GM19035 (cell line): Measurements from ENCODE around the gene SHH.
A peak's percentile ranks its signal among the peaks of the same experiment; 100 is the strongest.
"Not testable (repeated sequence)": the region's sequence is repeated elsewhere in the genome, so short reads cannot be mapped to it uniquely, and the experiment has no call there.

ENCODE experiments used
- ATAC-seq: cut with Tn5 transposase; IDR thresholded peaks from one replicate; pipeline ENCODE4 v1.9.1; 2021; ENCODE audit not compliant: unreplicated experiment

Gene SHH

DNA sequence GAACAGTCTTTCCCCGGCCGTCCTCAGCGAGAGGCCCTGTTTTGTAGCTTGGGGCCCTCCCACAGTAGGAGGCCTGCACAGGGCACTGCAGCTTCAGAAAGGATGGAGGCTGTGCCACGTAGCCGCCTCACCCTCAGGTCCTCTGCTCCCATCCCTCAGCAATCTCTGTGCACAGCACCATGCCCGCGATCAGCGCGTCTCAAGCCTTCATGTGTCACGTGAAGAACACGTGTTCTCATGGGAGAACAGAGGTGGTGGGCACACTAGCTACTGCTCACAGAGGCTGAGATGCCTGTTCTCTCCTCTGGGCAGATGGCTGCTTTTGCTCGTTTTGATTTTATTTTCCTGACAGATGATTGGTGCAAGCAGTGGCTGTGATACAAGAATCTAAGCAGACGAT is 8.5 kb upstream of the SHH start:
- ATAC-seq: no peak

DNA sequence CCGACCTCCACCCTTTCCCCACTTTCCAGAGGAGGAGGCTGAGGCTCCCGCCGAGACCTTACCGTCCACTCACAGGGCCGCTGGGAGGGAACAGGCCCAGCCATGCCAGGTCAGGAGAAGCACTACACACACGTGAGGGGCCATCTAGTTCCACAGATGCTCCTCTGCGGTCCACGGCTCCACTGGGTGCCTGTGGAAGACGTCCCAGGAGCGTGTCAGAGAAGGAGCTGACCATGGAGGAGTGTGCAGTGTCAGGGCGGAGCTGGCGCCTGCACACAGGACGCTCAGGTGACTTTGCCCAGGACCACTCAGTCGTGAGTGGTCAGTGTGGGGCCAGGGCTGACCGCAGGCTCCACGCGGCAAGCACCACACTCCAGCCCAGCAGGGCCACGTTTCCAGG is 8.0 kb upstream of the SHH start:
- no peak for ATAC-seq

DNA sequence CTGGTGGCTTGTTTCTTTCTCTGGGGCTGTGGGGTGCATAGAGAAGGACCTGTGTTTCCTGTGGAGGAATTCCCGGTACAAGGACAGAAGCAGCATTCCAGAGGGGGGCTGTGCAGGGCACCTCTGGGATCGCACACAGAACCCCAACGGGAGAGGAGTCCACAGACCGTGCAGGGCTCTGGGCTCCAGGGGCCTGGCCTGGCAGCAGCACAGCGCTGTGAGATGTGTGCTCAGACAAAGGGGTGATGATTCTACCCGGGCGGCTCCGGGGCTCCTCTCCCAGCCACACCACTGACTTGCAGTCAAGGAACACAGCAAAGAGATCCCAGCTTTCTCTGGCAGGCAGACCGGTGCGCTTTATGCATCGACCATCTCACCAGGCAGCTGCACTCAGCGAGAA is 6.9 kb upstream of the SHH start:
- no peak for ATAC-seq

DNA sequence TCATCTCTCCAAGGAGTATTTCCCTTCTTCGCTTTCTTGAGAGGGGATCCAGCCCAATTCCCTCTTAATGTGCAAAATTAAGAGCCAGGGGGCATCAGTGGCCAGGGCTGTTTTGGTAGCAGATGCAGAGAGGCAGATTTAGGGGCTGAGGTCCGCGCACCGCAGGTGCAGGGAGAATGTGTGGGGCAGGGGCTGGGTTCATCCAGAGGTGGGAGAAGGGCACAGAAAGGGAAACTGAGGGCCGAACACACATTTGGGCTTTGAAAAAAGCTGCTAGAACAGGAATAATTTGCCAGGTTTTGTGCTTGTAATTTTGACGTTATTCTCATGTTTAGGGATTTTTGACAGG is 6.5 kb upstream of the SHH start:
- ATAC-seq: no peak

DNA sequence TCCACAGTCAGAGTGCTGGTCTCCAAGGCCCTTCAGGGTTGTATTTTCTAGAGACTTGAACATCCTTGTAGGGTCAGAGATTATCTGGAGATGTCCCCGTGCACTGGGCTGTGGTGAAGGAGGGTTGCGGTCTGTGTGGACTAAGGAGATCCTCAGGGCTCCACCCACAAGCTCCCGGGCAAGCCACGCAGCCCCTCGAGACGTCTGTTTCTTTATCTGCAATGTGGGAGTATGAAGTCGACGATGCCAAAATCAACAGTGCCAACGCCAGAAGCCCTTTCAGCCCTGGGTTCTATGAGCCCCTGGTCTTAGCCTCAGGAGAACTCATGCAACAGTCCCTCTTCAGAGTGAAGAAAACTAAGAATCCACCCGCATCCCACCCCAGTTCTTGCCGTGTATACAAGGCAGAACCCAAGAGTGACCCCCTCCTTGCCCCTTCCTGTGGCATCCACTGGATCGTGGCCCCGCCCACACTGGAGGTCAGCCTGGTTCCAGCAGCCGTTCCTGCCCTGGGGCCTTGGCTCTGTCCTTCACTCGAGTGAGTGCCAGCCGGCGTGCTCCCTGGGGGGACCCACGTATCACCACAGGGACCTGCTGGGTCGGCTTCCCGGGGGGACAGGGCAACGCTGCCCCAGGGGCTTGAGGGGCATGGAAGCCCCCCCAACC is 6.0 kb upstream of the SHH start:
- ATAC-seq: no peak

DNA sequence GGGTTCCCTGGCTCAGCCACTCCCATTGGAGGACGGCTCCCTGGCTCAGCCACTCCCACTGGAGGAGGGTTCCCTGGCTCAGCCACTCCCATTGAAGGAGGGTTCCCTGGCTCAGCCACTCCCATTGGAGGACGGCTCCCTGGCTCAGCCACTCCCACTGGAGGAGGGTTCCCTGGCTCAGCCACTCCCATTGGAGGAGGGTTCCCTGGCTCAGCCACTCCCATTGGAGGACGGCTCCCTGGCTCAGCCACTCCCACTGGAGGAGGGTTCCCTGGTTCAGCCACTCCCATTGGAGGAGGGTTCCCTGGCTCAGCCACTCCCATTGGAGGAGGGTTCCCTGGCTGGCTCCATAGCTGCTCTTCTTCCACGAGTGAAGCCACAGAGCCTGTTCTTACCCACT is 5.3 kb upstream of the SHH start:
- not testable (repeated sequence) for ATAC-seq

DNA sequence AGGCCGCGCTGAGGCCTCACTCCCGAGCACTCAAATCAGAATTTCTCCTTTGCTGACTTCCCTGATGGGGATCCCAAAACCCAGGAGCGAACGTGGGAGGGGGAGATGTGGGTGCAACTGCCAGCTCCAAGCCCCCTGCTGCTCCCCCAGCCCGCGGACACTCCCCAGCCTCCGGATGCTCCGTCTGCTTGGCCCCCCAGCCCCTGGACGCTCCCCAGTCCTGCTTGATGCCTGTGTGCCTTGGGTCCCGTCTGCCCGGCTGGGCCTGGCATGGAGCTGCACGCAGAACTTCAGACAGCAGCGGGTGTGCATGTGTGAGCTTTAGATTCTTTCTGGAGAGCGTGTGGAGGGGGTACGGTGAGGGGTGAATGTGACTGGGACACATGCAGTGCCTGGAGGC is 4.7 kb upstream of the SHH start:
- ATAC-seq: no peak

DNA sequence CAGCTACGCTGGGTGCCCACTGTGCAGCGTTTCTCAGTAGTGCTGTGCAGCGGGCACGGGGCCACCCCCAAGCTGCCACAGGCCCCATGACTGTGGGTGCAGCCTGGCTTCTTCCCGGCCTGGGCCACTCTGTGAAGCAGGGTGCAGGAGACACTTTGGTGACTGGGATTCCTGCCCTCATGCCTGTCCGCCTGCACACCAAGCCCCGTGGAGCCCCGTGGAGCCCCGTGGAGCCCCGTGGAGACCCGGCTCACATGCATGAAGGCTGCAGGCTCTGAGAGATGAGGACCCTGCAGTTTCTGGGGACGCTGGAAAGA is 3.9 kb upstream of the SHH start:
- ATAC-seq: no peak

DNA sequence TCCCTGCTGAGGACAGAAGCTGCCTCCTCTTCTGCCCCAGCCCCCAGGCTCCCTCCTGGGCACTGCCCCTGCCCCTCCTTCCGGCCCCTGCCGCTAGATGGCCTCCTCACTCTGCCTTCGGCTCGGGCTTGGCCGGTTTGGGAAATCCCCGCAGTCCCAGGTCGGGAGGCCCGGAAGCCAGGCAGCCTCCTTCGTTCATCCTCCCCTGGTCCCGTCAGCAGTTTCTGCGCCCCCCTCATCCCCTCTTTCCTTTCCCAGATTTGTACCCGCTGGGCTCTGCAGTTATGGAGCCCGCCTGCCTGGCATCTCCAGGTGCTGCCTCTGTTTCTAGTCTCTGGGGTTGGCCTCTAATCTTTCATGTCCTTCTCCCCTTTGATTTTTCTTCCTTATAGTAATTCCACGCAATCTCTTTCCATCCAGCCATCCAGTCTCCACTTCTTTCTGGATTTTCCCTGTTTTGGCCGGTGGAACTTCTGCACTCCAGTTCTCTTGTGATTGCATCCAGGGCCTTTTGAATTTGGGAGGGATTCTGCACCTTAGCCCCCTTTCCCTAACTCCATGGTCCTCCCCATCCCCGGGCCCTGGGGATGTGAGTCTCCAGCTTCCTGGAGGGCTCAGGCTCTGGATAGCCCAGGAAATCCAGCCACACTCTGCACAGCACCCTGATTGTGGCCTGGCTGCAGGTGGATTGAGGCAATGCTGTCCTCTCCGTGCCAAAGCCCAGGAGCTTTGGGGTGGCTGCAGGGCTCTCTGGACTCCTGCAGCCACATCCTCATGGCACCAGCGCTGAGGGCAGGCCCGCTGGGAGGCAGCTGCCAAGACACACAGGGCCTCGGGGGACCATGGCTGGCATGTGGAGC is 3.3 kb upstream of the SHH start:
- peak; percentile 83 for ATAC-seq

DNA sequence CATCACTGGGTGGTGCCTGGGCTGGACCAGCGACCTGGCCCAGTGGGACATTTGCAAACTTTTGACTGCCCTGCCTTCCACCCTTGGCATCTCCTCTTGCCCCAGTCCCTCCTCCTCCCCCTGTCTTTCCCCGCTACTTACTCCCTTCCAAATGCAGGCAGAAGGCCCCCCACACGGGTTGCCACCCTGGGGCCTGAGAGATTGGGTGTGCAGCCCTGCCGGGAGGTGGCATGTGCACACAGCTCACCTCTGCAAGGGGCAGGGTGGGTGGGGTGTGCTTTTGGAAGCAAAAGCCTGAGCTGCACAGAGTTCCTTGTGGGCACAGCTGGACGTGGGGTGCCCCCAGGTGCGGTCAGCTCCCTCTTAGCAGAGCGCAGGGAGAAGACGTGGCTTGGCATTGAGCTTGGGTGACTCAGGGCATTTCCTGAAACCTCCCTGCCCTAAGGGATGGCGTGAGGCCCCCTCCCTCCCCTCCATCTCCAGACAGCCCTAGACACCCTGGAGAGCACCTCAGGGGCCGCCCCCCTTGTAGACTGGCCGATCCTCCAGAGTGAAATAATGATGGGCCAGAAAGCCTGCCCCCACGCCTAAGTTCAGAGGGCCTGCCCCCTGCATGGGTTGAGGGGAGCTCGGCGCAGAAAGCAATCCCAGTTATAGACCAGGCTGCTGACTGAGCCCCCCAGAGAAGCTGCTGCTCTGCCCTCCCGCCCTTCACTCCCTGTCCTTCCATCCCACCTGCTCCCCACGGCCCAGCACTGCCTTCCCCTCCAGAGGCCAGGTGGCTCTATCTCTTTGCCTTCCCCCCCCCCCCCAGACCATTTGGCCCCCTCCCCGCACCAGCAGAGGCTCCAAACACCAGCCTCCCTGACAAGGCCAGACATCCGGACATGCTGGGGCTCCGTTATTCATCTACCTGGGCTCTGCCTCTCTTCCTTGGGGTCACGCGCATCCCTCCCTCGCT is 2.3 kb upstream of the SHH start:
- ATAC-seq: no peak

DNA sequence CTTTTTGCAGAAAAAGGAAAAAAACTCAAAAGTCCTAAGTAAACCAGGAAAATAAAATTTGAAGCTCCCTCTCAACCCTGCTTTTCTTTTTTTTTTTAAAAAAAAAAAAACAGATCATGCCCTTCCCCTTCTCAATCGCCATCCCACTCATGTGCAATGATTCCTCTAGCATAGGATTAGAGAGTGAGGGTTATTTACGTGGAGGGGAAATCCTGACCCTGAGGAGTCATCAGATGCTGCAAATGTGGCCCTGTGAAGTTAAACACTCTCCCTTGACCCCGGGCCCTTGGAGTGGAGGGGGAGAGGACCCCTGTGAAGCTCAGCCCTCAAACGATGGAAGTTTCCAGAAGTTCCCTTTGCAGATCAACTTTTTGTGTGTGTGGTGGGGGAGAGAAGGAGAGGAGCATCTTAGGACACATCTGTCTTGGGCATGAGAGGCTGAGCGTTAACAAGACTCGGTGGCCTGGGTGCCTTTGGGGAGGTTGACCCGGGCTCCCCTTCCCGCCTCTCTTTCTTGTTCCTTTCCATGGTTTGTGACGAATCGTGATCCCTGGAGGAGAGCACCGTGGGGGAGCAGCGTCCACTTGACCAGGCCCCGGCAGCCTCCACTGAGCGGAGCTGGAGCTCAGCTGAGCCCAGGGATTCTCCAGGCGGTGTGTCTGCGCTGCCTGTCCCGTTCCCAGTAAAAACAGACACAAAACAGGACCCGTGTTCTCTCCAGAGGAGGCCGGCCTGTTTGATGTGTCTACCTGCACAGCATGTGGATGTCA is 1.5 kb upstream of the SHH start:
- ATAC-seq: no peak

DNA sequence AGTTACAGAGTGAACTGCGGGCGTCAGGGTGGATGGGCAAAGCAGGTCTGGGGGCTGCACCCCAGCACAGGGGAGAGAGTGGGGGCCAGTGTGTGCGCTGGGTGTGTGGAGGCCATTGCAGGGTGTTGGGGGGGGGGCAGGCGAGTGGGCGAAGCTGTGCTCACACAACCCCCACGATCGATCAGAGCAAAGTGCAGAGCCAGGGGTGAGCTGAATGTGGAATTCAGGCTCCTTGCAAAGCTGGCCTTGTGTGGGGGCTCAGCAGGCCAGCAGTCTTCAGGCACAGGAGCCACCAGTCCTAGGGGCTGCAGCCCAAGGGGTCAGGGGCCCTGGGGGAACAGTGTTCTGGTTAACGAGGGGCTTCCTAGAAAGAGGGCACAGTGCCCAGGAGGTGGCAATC is 862 bp upstream of the SHH start:
- ATAC-seq: no peak

DNA sequence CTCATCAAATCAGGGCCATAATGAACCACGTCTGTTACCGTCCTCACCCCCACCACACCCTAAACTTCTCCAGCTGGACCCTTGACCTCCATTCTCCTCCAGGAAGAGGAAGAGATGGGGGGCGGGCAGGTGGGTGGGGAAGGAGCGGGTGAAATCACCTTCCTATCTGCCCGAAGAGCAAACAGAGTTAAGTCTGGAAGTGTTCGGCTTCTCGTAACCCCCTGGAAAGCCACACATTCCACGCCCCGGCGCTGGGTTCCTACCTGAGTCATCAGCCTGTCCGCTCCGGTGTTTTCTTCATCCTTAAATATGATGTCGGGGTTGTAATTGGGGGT is 736 bp downstream of the SHH start:
- no peak for ATAC-seq

DNA sequence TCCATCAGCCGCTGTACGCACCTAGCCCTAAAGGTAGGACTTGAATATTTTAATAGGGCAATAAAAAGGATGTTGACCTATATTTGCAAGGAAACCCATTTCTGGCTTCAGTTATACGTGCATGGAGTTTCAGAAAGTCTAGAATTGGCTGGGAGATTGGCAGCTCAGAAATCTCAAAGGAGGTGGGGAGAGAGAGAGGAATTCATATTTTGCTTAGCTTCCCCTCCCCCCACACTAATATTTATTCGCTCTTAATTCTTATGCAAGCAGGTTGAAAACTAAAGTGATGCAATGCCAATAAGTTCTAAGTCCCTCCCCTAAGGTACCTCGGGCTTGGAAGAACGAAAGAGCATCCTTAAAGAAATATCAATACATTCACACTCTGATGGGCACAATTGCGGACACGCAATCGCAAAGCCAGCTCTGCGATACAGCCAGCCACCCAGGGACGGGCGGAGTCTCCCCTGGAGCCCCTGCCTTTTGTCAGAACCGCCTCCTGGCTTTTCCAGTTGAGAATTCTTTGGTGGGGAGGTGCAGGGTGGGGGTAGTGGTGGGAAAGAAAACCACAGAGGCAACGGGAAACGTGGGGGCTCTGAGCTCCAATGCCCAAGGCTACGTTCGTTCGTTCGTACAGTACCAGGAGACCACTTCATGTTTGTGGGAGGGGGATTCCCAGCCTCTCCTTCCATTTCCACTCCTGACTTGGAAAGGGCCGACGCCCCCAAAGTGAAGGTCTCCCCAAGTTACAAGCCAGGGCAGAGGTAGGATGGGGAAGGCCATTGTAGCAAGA is 1.3 kb downstream of the SHH start:
- no peak for ATAC-seq

DNA sequence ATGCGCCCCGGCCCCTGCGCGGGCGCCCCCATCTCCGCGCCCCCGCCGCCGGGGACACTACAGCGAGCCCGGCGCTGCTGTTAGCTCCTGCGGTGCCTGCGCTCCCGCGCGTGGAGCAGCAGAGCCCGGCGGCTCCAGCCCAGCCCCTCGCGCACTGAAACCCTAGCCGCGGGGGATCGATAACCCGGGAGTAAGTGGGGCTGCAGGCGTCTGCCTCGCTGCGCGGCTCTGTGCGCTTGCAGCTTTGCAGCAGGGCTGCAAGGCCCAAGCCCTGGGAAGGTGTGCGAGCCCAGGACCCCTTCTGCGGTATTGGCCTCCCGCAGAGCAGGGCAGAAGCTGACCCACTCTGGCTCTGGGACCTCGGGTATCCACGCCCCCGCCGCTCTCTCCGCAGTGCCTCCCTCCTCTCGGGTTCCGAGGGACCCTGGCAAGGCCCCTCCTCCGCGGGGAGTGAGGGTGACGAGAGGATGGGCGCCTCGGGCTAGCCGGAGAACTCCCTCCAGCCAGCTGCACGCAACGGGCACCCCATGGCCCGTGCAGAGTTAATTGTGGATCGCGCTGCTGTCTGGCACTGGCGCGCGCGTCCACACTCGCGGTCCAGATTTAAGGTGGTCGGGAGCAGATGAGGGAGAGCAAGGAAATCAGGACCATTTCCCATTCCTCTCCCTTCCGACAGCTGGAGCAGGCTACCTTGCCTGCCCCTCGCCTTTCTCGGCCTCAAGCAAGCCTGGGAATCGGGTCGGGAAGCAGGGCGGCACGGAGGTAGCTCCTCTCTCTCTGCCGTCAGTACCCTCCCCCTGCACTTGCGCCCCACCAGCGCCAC is 2.1 kb downstream of the SHH start:
- no peak for ATAC-seq

DNA sequence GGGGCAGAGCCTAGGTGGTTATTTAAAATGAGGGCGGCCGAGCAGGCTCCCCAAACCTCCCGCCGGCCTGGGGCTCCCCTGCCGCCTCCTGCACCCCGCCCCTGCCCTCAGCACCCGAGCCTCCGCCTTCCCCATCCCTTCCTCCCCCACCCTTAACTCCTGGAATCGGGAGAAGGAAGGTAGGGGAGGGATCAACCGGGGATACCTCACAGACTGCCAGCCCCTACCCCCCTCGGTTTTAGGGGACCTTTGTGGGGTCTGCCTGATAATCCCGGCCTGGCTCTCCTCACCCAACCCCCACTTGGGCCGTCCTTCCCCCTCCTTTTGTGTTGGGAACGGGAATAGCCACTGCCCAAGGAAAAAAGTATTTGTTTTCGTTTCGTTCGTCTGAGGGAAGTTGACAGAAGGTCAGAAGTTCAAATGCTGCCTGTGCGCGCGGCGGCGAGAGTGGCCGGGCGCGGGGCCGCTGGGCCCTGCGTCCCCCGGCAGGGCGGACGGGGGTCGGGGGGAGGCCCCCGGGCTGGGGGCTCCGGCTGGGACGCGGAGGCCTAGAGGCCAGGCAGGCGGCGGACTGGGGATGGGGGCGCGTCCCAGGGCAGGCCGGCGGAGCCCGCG is 2.8 kb downstream of the SHH start:
- ATAC-seq: no peak

DNA sequence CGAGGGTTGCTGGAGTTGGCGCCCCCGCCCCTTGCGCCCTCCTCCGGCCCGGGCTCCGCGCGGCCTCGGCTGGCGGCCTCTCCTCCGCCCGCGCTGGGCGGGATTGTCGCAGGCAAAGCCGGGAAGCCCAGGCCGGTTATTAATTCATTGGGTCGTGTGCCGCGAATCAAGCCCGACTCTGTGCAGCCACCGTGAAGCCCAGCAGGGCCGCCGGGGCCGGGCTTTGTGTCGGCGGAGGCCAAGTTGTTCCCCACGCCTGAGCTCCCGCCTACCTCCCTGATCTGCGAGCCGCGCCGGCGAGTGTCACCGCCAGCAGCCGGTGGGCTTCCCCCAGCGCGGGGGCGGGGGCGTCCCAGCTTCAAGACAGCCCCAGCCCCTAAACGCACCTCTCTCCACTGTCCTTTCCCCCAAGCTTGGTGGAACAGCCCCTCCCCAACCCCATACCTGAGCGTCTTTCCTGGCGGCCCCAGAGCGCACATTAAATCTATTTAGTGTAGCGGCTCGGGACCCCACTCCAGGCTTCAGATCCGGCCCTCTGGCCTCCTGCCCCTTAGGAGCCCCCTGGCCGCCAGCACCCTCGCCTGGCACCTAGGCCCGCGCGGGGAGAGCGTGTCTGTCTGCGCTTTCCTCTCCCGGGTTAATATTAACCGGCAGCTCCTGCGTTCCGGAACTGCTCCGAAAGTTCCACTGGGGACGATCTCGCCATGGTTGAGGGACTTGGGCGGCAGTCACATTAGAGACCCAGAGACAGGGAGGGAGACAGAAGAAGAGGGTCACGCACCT is 3.5 kb downstream of the SHH start:
- no peak for ATAC-seq

DNA sequence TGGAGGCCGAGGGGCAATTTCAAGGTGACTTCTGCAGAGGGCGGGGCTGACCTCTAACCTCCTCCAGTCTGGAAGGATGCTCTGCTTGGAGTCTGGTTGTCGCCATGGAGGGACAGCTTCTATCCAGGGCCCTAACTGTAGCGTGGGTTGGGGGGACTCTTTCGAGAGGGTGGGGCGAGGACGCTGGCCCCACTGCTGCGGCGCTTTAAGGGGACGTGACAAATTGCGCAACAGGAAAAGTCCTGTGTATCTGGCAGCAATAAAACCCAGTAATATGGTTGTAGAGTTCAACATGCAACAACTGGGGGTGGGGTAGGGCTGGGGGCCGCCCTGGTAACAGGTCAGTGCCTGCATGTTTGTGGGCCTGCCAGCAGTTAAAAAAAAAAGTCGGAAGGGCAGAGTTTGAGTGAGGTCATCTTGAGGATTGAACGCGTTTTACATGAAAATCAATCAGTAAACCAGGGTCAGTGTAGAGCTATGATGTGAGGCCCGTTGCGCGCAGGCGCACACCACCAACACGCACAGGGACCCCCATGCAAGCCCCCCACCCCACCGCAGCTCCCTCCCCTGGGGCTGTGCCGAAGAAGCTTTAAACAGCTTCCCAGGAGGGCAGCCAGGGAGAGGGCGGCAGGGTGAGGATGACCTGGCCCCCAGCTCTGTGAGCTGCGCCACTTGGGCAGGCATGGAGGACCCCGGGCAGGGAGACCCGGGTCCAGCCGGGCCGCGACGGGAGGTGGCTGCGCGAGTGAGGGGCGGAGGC is 4.3 kb downstream of the SHH start:
- ATAC-seq: no peak
